Retinal pigment epithelial cell (primary cell): ENCODE measurements around the gene MET.
"Not testable (repeated sequence)": the region's sequence is repeated elsewhere in the genome, so short reads cannot be mapped to it uniquely, and the experiment has no call there.

Experiments
- DNase-seq: peaks from one replicate; pipeline ENCODE4 v3.0.0-alpha.2; 2010; ENCODE audit warnings: low read depth
- H3K4me3 ChIP-seq: 2 replicates; pipeline ENCODE4 v1.5.1; 2011; ENCODE audit warnings: mild to moderate bottlenecking, low read length, control low read depth, moderate library complexity
- CTCF ChIP-seq: conservative IDR thresholded peaks from 2 replicates; pipeline ENCODE4 v1.5.1; 2011; ENCODE audit warnings: low read depth, low read length, control low read depth, inconsistent platforms

The MET gene

DNA sequence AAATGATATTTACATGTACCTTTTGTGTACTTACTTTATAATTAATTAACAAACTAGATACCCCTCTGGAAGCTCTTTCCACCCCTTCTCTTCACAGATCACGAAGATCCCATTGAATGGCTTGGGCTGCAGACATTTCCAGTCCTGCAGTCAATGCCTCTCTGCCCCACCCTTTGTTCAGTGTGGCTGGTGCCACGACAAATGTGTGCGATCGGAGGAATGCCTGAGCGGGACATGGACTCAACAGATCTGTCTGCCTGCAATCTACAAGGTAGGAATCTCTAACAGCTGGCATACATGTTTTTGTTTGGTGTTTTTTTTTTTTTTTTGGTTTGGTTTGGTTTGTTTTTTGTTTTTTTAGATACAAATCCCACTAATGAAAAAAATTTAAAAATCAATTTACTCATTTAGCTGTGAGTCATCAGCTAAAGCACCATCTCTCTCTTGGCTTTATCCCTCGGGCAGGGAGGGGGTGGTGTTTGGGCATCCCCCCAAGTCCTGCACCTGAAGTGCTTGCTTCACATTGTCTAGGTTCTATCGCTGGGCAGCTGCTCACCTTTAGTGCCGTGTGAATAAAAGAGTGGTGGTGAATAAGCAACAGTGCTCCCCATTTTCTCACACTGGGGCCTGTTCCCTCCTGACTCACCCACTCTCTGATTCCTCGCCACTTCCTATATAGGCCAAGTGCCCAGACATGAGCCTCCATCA lies 68.9 kb downstream of the MET start:
- no peak for DNase-seq
- no peak for TF ChIP-seq CTCF
- no peak overlapping the region for H3K4me3 ChIP-seq

DNA sequence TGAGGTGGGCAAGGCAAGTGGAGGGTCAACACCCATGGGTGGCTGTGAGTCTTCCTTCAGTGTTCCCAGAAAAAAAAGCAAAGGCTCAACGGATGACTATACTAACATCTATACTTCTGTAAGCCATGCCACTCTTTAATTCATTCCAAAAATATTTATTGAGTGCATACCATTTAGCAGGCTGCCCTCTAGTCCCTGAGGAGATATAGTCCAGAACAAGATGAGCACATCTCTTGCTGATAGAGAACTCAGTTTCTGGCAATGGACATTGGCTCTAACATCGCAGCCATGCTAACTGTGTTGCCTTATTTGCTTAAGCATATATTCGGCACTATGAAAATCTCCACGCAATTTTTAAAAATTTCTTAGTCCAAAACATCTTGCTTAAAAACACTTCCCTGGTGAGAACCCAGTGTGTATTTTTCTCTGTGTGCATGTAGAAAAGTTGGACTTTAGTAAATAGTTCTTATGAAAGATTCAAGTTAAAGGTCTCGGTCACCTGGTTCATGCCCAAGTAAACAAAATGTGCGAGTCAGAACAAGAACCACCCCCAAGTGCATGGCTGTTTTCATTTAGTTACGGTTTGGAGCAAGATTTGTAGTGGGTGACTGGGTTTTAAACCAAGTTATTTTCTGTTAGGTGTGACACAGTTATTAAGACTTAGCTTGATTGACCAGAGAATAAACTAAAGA lies 69.8 kb downstream of the MET start:
- no peak for DNase-seq
- no peak for TF ChIP-seq CTCF
- H3K4me3 ChIP-seq: no peak overlapping the region

DNA sequence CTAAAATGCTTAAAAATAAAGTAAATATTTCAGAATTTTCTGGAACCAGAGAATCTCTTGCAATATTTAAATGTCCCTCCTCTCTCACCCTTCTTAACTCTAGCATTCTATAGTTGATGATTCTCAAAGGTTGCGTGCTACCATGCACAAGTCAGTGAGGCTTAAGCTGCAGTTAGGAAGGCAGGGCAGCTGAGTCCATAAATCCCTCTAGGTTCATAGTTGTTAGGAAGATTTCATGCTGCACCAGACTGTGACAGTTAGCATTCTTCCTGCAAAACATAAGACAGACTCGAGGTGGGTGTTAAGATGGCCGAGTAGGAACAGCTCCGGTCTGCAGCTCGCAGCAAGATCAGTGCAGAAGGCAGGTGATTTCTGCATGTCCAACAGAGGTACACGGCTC lies 70.6 kb downstream of the MET start:
- DNase-seq: no peak
- TF ChIP-seq CTCF: no peak
- no peak overlapping the region for H3K4me3 ChIP-seq

- H3K4me3 ChIP-seq, DNase-seq: not testable (repeated sequence)
These were observed 71.8 kb downstream of the MET start for GRCh38 chr7:116743835-116744234.

DNA sequence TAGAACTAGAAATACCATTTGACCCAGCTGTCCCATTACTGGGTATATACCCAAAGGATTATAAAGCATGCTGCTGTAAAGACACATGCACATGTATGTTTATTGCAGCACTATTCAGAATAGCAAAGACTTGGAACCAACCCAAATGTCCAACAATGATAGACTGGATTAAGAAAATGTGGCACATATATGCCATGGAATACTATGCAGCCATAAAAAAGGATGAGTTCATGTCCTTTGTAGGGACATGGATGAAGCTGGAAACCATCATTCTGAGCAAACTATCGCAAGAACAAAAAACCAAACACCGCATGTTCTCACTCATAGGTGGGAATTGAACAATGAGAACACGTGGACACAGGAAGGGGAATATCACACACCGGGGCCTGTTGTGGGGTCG lies 74.4 kb downstream of the MET start:
- H3K4me3 ChIP-seq, DNase-seq: not testable (repeated sequence)

DNA sequence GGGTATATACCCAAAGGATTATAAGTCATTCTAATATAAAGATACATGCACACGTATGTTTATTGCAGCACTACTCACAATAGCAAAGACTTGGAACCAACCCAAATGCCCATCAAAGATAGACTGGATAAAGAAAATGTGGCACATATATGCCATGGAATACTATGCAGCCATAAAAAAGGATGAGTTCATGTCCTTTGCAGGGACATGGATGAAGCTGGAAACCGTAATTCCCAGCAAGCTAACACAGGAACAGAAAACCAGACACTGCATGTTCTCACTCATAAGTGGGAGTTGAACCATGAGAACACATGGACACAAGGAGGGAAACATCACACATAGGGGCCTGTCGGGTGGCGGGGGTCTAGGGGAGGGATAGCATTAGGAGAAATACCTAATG lies 79.1 kb downstream of the MET start:
- not testable (repeated sequence) for H3K4me3 ChIP-seq, DNase-seq

DNA sequence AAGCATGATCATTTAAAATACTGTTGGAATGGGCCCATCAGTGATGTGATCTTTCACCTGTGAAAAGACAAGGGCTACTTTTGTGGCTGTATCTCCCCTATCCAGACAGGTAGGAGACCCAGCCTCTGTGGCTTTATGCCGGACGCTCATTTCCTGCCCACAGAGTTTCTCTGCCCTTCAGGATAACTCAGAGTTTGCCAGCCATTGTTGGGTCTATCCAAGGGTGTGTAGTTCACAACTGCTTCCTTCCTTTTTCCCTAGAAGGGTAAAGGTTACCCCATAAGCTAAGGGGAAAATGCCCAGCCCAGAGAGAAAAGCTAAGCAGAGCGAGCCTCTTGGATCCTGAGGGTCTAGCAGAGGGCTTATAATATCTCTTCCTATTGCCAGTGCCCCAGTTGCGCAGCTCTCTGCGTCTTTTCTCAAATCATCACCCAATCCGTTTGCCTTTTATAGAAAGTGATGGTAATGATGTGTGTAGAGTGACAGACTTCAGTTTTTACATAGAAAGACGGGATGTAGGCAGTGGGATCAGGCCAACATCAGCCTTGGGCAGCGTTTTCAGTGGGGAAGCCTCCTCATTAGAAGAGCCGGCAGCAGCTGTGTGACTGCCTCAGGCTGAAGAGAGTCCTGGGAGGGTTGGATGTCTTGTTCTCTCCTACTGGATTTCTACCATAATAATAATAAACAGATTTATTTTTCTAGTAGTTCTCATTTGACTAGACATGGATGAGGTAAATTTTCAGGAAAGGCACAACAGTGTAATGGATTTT lies 80.5 kb downstream of the MET start:
- TF ChIP-seq CTCF: no peak
- no peak for DNase-seq
- H3K4me3 ChIP-seq: no peak overlapping the region

DNA sequence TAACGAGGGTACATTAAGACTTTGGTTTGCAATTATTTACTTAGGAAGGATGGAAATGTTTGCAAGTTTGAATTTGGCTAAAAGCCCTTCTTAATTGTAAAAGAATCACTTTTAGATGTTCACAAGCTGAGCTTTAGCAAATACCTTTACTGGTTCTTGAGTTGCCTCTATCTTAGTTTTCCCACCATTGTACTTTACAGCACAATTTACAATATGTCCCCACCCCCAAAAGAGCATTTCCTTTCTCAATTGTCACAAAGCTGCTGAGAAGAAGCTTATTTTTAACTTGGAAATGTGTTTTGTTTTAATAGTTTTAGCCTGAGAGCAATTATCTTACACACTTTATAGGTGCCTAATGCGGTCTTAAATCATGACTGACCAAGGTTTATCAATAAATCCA lies 81.1 kb downstream of the MET start:
- no peak overlapping the region for H3K4me3 ChIP-seq
- DNase-seq: no peak
- TF ChIP-seq CTCF: no peak
